ENCODE results near the gene GNG4.

GNG4 gene

DNA sequence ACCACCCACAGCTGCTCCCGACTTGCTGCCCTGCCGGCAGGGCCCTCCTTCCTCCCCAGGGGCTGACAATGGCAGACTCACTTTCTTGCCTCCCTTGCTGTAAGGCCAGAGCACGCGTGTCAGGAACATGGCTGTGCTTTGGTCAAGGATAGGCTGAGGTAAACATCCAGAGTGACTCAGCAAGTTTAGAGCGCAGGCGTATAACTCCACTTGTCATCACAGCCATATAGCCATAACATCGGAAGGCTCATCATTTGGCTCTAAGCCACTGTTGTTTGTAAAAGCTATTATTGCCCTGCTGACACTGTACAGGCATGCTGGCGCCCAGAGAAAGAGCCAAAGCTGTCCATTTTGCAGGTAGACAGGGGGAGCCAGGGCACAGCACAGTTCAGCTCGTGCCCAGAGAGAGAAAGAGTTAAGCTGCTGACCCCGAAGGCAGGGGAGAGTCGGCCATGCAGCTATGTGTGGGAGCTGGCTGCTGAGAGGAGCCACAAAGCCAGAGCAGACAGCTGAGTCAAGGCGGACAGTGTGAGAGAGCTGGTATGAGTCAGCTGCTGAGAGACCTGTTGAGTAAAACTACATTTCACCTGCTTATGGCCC is 60.6 kb downstream of the GNG4 start:
- TF ChIP-seq EZH2phosphoT487 (IDR thresholded peaks at IDR 0.05; ENCODE audit: borderline replicate concordance): no peak
- TF ChIP-seq, protein P1, sequence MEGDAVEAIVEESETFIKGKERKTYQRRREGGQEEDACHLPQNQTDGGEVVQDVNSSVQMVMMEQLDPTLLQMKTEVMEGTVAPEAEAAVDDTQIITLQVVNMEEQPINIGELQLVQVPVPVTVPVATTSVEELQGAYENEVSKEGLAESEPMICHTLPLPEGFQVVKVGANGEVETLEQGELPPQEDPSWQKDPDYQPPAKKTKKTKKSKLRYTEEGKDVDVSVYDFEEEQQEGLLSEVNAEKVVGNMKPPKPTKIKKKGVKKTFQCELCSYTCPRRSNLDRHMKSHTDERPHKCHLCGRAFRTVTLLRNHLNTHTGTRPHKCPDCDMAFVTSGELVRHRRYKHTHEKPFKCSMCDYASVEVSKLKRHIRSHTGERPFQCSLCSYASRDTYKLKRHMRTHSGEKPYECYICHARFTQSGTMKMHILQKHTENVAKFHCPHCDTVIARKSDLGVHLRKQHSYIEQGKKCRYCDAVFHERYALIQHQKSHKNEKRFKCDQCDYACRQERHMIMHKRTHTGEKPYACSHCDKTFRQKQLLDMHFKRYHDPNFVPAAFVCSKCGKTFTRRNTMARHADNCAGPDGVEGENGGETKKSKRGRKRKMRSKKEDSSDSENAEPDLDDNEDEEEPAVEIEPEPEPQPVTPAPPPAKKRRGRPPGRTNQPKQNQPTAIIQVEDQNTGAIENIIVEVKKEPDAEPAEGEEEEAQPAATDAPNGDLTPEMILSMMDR (conservative IDR thresholded peaks at IDR 0.05; ENCODE audit: low read length): no peak
- Histone ChIP-seq H3K27me3 (ENCODE audit: insufficient read depth, low read length, poor library complexity, severe bottlenecking) (no peaks in the 10 kb centered on the region), H3K9me3 (ENCODE audit: insufficient read depth, low read depth, low read length) (peaks cover 12% of the 10 kb centered on the region; the same call in 1 of the 2 replicates), H3K79me2 (ENCODE audit: insufficient read depth, low read length) (no peaks in the 10 kb centered on the region), H3F3A (ENCODE audit: low read depth) (no peaks in the 10 kb centered on the region), H3K9me2 (replicated peaks; ENCODE audit: low read depth, low read length) (no peaks in the 10 kb centered on the region), H3K9ac (ENCODE audit: low read depth, low read length, poor library complexity, severe bottlenecking) (no peak overlapping the region), H3K4me2 (ENCODE audit: low read depth, low read length, poor library complexity, severe bottlenecking) (no peak overlapping the region), H3K36me3 (ENCODE audit: insufficient read depth, low read length) (no peaks in the 10 kb centered on the region), H3K4me1 (ENCODE audit: insufficient read depth, low read length, poor library complexity, severe bottlenecking) (no peaks in the 10 kb centered on the region), H4K20me1 (ENCODE audit: insufficient read depth, low read length, poor library complexity, severe bottlenecking) (no peaks in the 10 kb centered on the region), H3K4me3 (ENCODE audit: low read length, poor library complexity, severe bottlenecking) (no peak overlapping the region), H2AFZ (ENCODE audit: low read length) (no peak overlapping the region)

GRCh38 chr1:235588156-235588555 is 61.4 kb downstream of the GNG4 start:
- no peaks in the 10 kb centered on the region for H3F3A ChIP-seq (ENCODE audit: low read depth)
- no peak overlapping the region for H3K4me3 ChIP-seq (ENCODE audit: low read length, poor library complexity, severe bottlenecking)
- H3K4me1 ChIP-seq (ENCODE audit: insufficient read depth, low read length, poor library complexity, severe bottlenecking): no peaks in the 10 kb centered on the region
- no peaks in the 10 kb centered on the region for H3K79me2 ChIP-seq (ENCODE audit: insufficient read depth, low read length)
- H4K20me1 ChIP-seq (ENCODE audit: insufficient read depth, low read length, poor library complexity, severe bottlenecking): no peaks in the 10 kb centered on the region
- no peaks in the 10 kb centered on the region for H3K27me3 ChIP-seq (ENCODE audit: insufficient read depth, low read length, poor library complexity, severe bottlenecking)
- H2AFZ ChIP-seq (ENCODE audit: low read length): no peak overlapping the region
- TF ChIP-seq, protein P1 (conservative IDR thresholded peaks at IDR 0.05; ENCODE audit: low read length): no peak
- no peak for TF ChIP-seq EZH2phosphoT487 (IDR thresholded peaks at IDR 0.05; ENCODE audit: borderline replicate concordance)
- H3K9ac ChIP-seq (ENCODE audit: low read depth, low read length, poor library complexity, severe bottlenecking): no peak overlapping the region
- H3K4me2 ChIP-seq (ENCODE audit: low read depth, low read length, poor library complexity, severe bottlenecking): no peak overlapping the region
- peaks cover 12% of the 10 kb centered on the region; the same call in 1 of the 2 replicates for H3K9me3 ChIP-seq (ENCODE audit: insufficient read depth, low read depth, low read length)
- no peaks in the 10 kb centered on the region for H3K9me2 ChIP-seq (replicated peaks; ENCODE audit: low read depth, low read length)
- no peaks in the 10 kb centered on the region for H3K36me3 ChIP-seq (ENCODE audit: insufficient read depth, low read length)

GRCh38 chr1:235586992-235587391 is 62.6 kb downstream of the GNG4 start:
- H3K9ac ChIP-seq (ENCODE audit: low read depth, low read length, poor library complexity, severe bottlenecking): no peak overlapping the region
- no peaks in the 10 kb centered on the region for H3K36me3 ChIP-seq (ENCODE audit: insufficient read depth, low read length)
- H3F3A ChIP-seq (ENCODE audit: low read depth): no peaks in the 10 kb centered on the region
- no peaks in the 10 kb centered on the region for H3K27me3 ChIP-seq (ENCODE audit: insufficient read depth, low read length, poor library complexity, severe bottlenecking)
- H3K4me3 ChIP-seq (ENCODE audit: low read length, poor library complexity, severe bottlenecking): no peak overlapping the region
- H4K20me1 ChIP-seq (ENCODE audit: insufficient read depth, low read length, poor library complexity, severe bottlenecking): no peaks in the 10 kb centered on the region
- no peaks in the 10 kb centered on the region for H3K9me2 ChIP-seq (replicated peaks; ENCODE audit: low read depth, low read length)
- TF ChIP-seq, protein P1 (conservative IDR thresholded peaks at IDR 0.05; ENCODE audit: low read length): no peak
- no peak for TF ChIP-seq EZH2phosphoT487 (IDR thresholded peaks at IDR 0.05; ENCODE audit: borderline replicate concordance)
- H3K4me1 ChIP-seq (ENCODE audit: insufficient read depth, low read length, poor library complexity, severe bottlenecking): no peaks in the 10 kb centered on the region
- no peak overlapping the region for H2AFZ ChIP-seq (ENCODE audit: low read length)
- peaks cover 12% of the 10 kb centered on the region; the same call in 1 of the 2 replicates for H3K9me3 ChIP-seq (ENCODE audit: insufficient read depth, low read depth, low read length)
- no peaks in the 10 kb centered on the region for H3K79me2 ChIP-seq (ENCODE audit: insufficient read depth, low read length)
- H3K4me2 ChIP-seq (ENCODE audit: low read depth, low read length, poor library complexity, severe bottlenecking): no peak overlapping the region

All from Loucy (cell line).